ENCODE results near the gene SNAP25.

The SNAP25 gene

GRCh38 chr20:10263385-10264165, 44.9 kb downstream of the SNAP25 start:
- Histone ChIP-seq H3K4me2 (ENCODE audit: low read depth, low read length) (no peak overlapping the region), H3F3A (ENCODE audit: insufficient read depth, low read length) (no peaks in the 10 kb centered on the region), H3K79me2 (ENCODE audit: low read length) (no peaks in the 10 kb centered on the region), H3K27me3 (replicated peaks; ENCODE audit: insufficient read depth, low read length) (no peaks in the 10 kb centered on the region), H3K9me3 (replicated peaks; ENCODE audit: insufficient read depth, low read length) (no peaks in the 10 kb centered on the region), H3K36me3 (replicated peaks; ENCODE audit: insufficient read depth, low read length) (no peaks in the 10 kb centered on the region), H3K4me1 (ENCODE audit: low read length) (no peaks in the 10 kb centered on the region), H3K27ac (ENCODE audit: low read length) (no peak overlapping the region), H4K20me1 (ENCODE audit: insufficient read depth, low read length) (no peaks in the 10 kb centered on the region), H3K9me2 (replicated peaks; ENCODE audit: insufficient read depth, low read length) (no peaks in the 10 kb centered on the region), H3K9ac (ENCODE audit: low read length) (no peak overlapping the region), H3K4me3 (ENCODE audit: low read length) (no peak overlapping the region), H2AFZ (ENCODE audit: low read length) (no peak overlapping the region)
- TF ChIP-seq EZH2phosphoT487 (IDR thresholded peaks at IDR 0.05; ENCODE audit: low read length): no peak
- no peak for TF ChIP-seq EZH2 (optimal IDR thresholded peaks at IDR 0.05; ENCODE audit: low read depth, low read length)
- no peak for TF ChIP-seq CTCF (IDR thresholded peaks at IDR 0.05; ENCODE audit: low read length)
- DNase-seq: no peak

GRCh38 chr20:10264166-10264558, 45.5 kb downstream of the SNAP25 start:
- no peaks in the 10 kb centered on the region for H3K9me3 ChIP-seq (replicated peaks; ENCODE audit: insufficient read depth, low read length)
- no peaks in the 10 kb centered on the region for H3K4me1 ChIP-seq (ENCODE audit: low read length)
- no peaks in the 10 kb centered on the region for H4K20me1 ChIP-seq (ENCODE audit: insufficient read depth, low read length)
- no peaks in the 10 kb centered on the region for H3K9me2 ChIP-seq (replicated peaks; ENCODE audit: insufficient read depth, low read length)
- H3K9ac ChIP-seq (ENCODE audit: low read length): no peak overlapping the region
- TF ChIP-seq CTCF (IDR thresholded peaks at IDR 0.05; ENCODE audit: low read length) (no peak), EZH2 (optimal IDR thresholded peaks at IDR 0.05; ENCODE audit: low read depth, low read length) (no peak), EZH2phosphoT487 (IDR thresholded peaks at IDR 0.05; ENCODE audit: low read length) (no peak)
- H3K36me3 ChIP-seq (replicated peaks; ENCODE audit: insufficient read depth, low read length): no peaks in the 10 kb centered on the region
- H3K79me2 ChIP-seq (ENCODE audit: low read length): no peaks in the 10 kb centered on the region
- H3F3A ChIP-seq (ENCODE audit: insufficient read depth, low read length): no peaks in the 10 kb centered on the region
- no peak for DNase-seq
- H3K27ac ChIP-seq (ENCODE audit: low read length): no peak overlapping the region
- H3K4me2 ChIP-seq (ENCODE audit: low read depth, low read length): no peak overlapping the region
- H3K27me3 ChIP-seq (replicated peaks; ENCODE audit: insufficient read depth, low read length): no peaks in the 10 kb centered on the region
- H3K4me3 ChIP-seq (ENCODE audit: low read length): no peak overlapping the region
- no peak overlapping the region for H2AFZ ChIP-seq (ENCODE audit: low read length)

- no peak for DNase-seq
- no peaks in the 10 kb centered on the region for H3K9me2 ChIP-seq (replicated peaks; ENCODE audit: insufficient read depth, low read length)
- no peak overlapping the region for H2AFZ ChIP-seq (ENCODE audit: low read length)
- H3K4me3 ChIP-seq (ENCODE audit: low read length): no peak overlapping the region
- no peaks in the 10 kb centered on the region for H3K9me3 ChIP-seq (replicated peaks; ENCODE audit: insufficient read depth, low read length)
- no peaks in the 10 kb centered on the region for H4K20me1 ChIP-seq (ENCODE audit: insufficient read depth, low read length)
- no peaks in the 10 kb centered on the region for H3K27me3 ChIP-seq (replicated peaks; ENCODE audit: insufficient read depth, low read length)
- TF ChIP-seq EZH2phosphoT487 (IDR thresholded peaks at IDR 0.05; ENCODE audit: low read length): no peak
- TF ChIP-seq EZH2 (optimal IDR thresholded peaks at IDR 0.05; ENCODE audit: low read depth, low read length): no peak
- no peak for TF ChIP-seq CTCF (IDR thresholded peaks at IDR 0.05; ENCODE audit: low read length)
- H3K79me2 ChIP-seq (ENCODE audit: low read length): no peaks in the 10 kb centered on the region
- no peaks in the 10 kb centered on the region for H3K36me3 ChIP-seq (replicated peaks; ENCODE audit: insufficient read depth, low read length)
- no peak overlapping the region for H3K27ac ChIP-seq (ENCODE audit: low read length)
- H3K9ac ChIP-seq (ENCODE audit: low read length): no peak overlapping the region
- no peak overlapping the region for H3K4me2 ChIP-seq (ENCODE audit: low read depth, low read length)
- H3F3A ChIP-seq (ENCODE audit: insufficient read depth, low read length): no peaks in the 10 kb centered on the region
- H3K4me1 ChIP-seq (ENCODE audit: low read length): no peaks in the 10 kb centered on the region
These were observed 50.0 kb downstream of the SNAP25 start for GRCh38 chr20:10268636-10269035.
